CD4-positive, alpha-beta T cell treated with Interleukin-6 for 4 hours (primary cell): ENCODE measurements around the gene GADL1.

ENCODE experiments used
- DNase-seq: peaks from one replicate; pipeline ENCODE4 v3.0.0-alpha.2; 2020; ENCODE audit warnings: mixed read lengths

The GADL1 gene

DNA sequence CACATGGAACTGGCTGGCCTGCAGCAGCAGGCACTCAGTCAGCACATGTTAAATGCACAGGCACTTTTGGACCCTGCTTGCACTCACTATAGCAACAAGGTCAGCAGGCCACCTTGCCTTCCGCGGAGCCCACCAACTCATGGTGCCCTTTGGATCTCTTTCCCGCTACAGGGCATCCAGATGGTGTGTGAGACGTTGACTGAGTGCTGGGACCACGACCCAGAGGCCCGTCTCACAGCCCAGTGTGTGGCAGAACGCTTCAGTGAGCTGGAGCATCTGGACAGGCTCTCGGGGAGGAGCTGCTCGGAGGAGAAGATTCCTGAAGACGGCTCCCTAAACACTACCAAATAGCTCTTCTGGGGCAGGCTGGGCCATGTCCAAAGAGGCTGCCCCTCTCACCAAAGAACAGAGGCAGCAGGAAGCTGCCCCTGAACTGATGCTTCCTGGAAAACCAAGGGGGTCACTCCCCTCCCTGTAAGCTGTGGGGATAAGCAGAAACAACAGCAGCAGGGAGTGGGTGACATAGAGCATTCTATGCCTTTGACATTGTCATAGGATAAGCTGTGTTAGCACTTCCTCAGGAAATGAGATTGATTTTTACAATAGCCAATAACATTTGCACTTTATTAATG lies 203.1 kb downstream of the GADL1 start:
- DNase-seq, result no peak

- no peak for DNase-seq
These were observed 204.3 kb downstream of the GADL1 start for GRCh38 chr3:30690199-30690598.

DNA sequence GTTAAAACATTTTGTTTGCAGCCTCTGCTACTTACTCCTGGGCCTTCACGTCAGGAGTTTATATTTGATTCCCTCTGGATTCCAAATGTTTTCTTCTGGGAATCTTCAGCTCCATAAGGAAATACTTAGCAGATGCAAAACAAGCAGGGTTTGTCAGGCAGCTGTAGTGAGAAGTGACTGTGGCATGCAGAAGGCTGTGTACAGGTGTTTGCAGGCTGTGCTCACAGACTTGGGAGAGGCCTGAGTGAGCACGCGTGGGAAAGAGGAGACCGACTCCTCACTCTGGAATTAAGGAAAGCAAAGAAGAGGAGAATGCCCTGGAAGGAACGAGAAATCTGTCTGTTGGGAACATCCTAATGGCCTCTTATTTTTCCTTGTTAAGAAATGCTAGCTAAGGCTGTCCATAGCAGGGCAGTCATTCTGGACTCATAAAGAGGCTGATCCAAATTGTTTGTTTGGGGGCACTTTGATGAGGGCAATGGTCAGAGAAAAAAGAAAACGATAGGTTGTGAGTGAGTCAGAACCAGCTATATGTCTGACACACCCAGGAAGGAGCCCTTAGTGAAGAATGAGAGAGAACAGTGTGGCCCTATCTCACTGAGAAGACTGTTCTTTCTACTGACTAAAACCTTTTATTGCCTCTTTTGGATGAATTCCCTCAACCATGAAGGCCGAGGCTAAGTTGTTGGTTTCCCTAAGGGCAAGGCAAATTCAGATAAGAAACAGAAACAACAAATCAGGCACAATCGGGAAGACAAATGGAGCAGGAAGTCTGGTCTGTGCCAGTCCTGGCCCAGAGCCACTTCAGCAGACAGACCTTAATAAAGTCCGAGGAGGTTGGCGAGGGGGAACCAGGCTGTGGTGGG lies 205.5 kb downstream of the GADL1 start:
- DNase-seq, result no peak

DNA sequence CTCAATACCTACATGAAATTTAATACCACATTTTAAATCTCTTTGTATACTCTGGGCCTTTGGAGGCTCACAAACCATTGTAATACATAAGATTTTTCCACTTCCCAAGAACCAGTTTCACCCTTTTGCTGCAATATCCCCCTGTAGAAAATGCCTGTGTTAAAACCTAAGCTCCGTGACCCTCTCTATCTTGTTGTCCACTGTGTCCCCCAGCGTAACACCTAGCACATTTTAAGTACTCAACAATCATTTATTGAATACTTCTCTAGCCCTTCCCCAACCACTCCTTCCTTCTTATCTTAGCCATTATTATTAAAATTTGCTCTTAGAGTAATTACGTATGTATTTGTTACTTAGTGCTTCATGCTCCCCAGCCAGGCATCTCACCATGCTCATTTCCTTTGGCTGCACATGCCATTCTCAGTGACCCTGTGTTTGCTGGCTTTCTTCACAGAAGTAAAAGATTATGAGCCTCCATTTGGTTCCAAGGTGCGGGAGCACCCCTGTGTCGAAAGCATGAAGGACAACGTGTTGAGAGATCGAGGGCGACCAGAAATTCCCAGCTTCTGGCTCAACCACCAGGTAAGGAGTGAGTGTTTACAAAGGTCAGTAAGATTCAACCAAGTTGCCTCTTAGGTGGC lies 206.4 kb downstream of the GADL1 start:
- no peak for DNase-seq

- DNase-seq, result no peak
These were observed 207.7 kb downstream of the GADL1 start for GRCh38 chr3:30686799-30687198.

DNA sequence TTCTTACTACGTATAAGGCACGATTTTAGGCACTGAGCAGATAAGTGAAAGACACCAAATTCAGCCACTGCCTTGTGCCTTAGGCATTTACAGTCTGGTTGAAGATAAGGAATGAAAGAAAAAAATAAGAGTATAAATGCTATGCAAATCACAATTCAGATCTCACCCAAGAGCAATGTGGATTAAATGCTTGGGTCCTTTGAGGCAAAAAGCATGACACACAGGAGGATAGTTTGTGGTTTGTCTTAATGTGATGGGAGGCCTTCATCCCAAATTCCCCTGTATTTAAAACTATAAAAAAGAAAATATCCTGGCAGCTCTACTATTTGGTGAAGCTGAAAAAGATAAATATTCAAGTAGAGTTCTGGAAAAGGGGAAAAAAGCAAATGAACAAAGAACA lies 208.3 kb downstream of the GADL1 start:
- DNase-seq, result no peak

DNA sequence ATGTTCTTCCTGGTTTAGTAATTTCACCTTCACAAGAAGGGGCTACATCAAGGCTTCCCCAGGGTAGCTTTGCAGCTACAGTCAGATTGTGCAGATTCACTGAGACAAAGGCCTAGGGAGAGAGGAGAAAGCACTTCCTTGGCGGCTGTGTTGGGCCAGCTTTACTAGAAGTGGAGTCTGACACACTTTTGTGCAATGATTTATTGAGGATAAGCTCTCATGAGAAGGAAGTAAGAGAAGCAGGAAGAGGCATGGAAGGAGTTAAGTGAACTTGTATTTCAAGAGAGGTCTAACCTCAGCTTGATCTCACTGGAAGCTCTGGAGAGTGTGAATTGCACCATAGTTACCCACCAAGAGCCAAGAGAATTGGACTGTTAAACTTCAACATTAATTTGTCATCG lies 209.2 kb downstream of the GADL1 start:
- no peak for DNase-seq

- DNase-seq, result no peak
These were observed 210.1 kb downstream of the GADL1 start for GRCh38 chr3:30684356-30684755.

- no peak for DNase-seq
These were observed 210.7 kb downstream of the GADL1 start for GRCh38 chr3:30683769-30684168.

- DNase-seq, result no peak
These were observed 211.9 kb downstream of the GADL1 start for GRCh38 chr3:30682434-30683155.

- DNase-seq, result no peak
These were observed 212.7 kb downstream of the GADL1 start for GRCh38 chr3:30681649-30682211.

DNA sequence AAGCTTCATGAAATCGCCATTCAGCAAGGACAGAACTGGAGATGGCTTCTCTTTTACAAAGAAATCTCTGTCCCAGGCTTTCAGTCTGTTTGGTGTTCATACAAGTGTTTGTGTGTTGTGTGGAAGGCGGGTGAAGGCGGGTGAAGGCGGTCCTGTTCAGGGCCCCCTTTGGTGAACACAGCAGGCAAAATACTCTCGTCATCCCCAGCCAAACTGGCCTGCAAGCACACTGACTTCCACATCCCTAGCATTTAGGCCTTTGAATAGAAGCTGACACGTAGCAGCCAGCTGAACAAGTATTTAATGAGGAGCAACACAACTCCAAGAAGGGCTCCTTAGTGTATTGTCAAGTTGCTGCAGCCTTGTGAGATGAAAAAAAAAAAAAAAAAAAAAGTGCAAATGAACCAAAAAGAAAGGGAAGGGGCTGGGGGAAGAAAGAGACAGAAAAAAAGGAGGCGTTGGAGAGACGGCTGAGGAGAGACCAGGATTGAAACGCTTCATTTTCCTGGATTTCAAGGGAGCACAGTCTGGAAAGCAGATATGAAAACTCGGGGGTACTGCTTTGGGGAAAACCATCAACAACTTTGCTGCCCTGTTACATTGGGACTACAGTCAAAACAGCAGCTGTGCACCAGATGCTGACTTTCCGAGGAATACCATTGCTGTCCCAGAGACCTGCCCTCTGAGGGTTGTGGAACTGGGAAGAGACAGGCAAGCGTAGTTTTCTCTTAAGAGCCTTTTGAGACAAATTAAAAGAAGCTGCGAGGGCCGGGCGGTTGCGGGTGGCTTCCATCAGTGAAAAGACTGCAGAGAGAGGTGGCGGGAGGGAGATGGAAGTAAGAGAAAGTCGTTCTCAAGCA lies 213.4 kb downstream of the GADL1 start:
- DNase-seq, result no peak

DNA sequence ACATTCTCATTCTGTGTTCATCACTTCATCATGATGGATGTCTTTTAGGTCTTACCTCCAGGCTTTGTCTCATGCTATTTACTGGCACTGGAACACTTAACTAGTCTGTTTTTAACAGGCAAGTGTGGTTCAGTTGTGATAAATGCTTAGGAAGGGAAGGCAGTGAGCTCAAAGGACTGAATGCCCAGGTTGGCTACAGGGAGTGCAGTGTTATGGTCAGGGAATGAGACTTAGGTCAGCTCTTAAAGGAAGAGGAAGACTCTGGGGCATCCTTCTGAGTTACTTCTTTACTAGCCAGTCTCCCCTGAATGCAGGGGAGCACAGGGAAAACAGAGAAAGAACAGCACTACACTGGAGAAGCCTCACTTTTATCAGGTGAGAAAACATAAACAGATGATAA lies 215.4 kb downstream of the GADL1 start:
- DNase-seq, result no peak

GRCh38 chr3:30677347-30677685 lies 217.1 kb downstream of the GADL1 start:
- no peak for DNase-seq

GRCh38 chr3:30676424-30677346 lies 217.8 kb downstream of the GADL1 start:
- DNase-seq, result no peak
